PC-3 (cell line): ENCODE results near the gene MAML3. TPM values are rescaled to one million over a fixed set of nuclear protein-coding genes. Genes with fewer than 3 reads are reported as not detected.

Source experiments
- ATAC-seq: fragments of 200-7000 bp; cut with Tn5 transposase; 2 replicates; pipeline ENCODE4 v1.9.1; 2020; ENCODE audit warnings: mild to moderate bottlenecking, moderate library complexity
- BruUV-seq: library from RNA; stranded (reverse); fragments of 400-500 nt; replicated peaks from 2 replicates; lab custom pipeline; 2021; lab: Mats Ljungman, UMichigan
- CTCF ChIA-PET: fragments of 300-600 bp; sonication (Branson Sonifier 250); formaldehyde crosslinking; loops from one replicate; lab custom pipeline; 2022; ENCODE audit warnings: antibody characterized with exemption; lab: Charles Lee
- POLR2A ChIA-PET: fragments of 300-600 bp; sonication (Branson Sonifier 250); formaldehyde crosslinking; loops from one replicate; lab custom pipeline; 2022; ENCODE audit warnings: antibody characterized with exemption; ENCODE audit not compliant: unreplicated experiment; lab: Charles Lee
- DNase-seq: peaks from one replicate; pipeline ENCODE4 v3.0.0-alpha.2; 2015
- H2AFZ ChIP-seq: fragments of 300-600 bp; sonication (generic); 2 replicates; pipeline ENCODE4 v1.6.0; 2016; ENCODE audit warnings: antibody characterized with exemption, low read length
- H3F3A ChIP-seq: fragments of 300-600 bp; sonication (generic); one replicate; pipeline ENCODE4 v1.6.0; 2017; ENCODE audit warnings: antibody characterized with exemption, low read length, control low read depth, mild to moderate bottlenecking; ENCODE audit not compliant: unreplicated experiment
- H3K27ac ChIP-seq: fragments of 300-600 bp; sonication (generic); 2 replicates; pipeline ENCODE4 v1.5.1; 2016; ENCODE audit warnings: mild to moderate bottlenecking, low read length
- H3K27me3 ChIP-seq: fragments of 300-600 bp; sonication (generic); 2 replicates; pipeline ENCODE4 v1.6.1; 2016; ENCODE audit warnings: low read length, mixed read lengths
- H3K36me3 ChIP-seq: fragments of 300-600 bp; sonication (generic); 2 replicates; pipeline ENCODE4 v1.6.1; 2016; ENCODE audit warnings: low read depth, mixed run types, low read length, mixed read lengths
- H3K4me1 ChIP-seq: fragments of 300-600 bp; sonication (generic); 2 replicates; pipeline ENCODE4 v1.5.1; 2016; ENCODE audit warnings: low read length; ENCODE audit not compliant: insufficient read depth
- H3K4me2 ChIP-seq: fragments of 300-600 bp; sonication (generic); 2 replicates; pipeline ENCODE4 v1.6.0; 2016; ENCODE audit warnings: low read length
- H3K4me3 ChIP-seq: fragments of 300-600 bp; sonication (generic); 2 replicates; pipeline ENCODE4 v1.5.1; 2016; ENCODE audit warnings: mild to moderate bottlenecking, low read length, mixed read lengths
- H3K79me2 ChIP-seq: fragments of 300-600 bp; sonication (generic); 2 replicates; pipeline ENCODE4 v1.6.1; 2017; ENCODE audit warnings: low read length, mixed read lengths
- H3K9ac ChIP-seq: fragments of 300-600 bp; sonication (generic); 2 replicates; pipeline ENCODE4 v1.6.0; 2016; ENCODE audit warnings: mild to moderate bottlenecking, low read length
- H3K9me2 ChIP-seq: fragments of 300-600 bp; sonication (generic); replicated peaks from 2 replicates; pipeline ENCODE4 v1.6.1; 2016; ENCODE audit warnings: mixed run types, low read length, mixed read lengths
- H3K9me3 ChIP-seq: fragments of 300-600 bp; sonication (generic); 2 replicates; pipeline ENCODE4 v1.6.1; 2016; ENCODE audit warnings: low read length, mixed read lengths
- H4K20me1 ChIP-seq: fragments of 300-600 bp; sonication (generic); 2 replicates; pipeline ENCODE4 v1.6.1; 2016; ENCODE audit warnings: low read length, mixed read lengths
- CTCF ChIP-seq: fragments of 300-600 bp; sonication (generic); conservative IDR thresholded peaks from 2 replicates; pipeline ENCODE4 v1.5.1; 2017; ENCODE audit warnings: antibody characterized with exemption, low read depth, mild to moderate bottlenecking, low read length
- EZH2 ChIP-seq: fragments of 300-600 bp; sonication (generic); IDR thresholded peaks from one replicate; pipeline ENCODE4 v1.6.1; 2017; ENCODE audit warnings: antibody characterized with exemption, mild to moderate bottlenecking, low read length; ENCODE audit not compliant: unreplicated experiment
- EZH2phosphoT487 ChIP-seq: fragments of 300-600 bp; sonication (generic); IDR thresholded peaks from 2 replicates; pipeline ENCODE4 v1.6.1; 2018; ENCODE audit warnings: mild to moderate bottlenecking, antibody characterized with exemption, low read length, borderline replicate concordance
- intact Hi-C: fragments of 100-400 bp; cut with micrococcal nuclease; formaldehyde crosslinking; loops from 2 replicates; pipeline ENCODE4 v1.9.0; 2023
- total RNA-seq: library from RNA; depleted of rRNA; stranded (reverse); fragments of >200 nt; gene quantifications from 2 replicates; pipeline ENCODE4 v1.2.3, GENCODE V29; 2014

Gene MAML3
- total RNA-seq, 1 experiment from 2014 or later: 4.3 TPM

DNA sequence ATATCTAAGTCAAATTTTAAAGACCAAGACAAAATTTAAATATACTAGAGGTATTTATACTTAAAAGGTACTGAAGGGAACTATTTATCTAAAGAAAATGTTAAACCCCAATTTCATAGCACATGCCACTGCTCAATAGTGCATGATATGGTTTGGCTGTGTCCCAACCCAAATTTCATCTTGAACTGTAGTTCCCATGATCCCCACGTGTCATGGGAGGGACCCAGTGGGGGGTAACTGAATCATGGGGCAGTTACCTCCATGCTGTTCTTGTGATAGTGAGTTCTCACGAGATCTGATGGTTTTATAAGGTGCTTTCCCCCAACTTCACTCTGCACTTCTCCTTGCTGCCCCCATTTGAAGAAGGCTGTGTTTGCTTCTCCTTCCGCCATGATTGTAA is 32.3 kb downstream of the MAML3 start:
- Histone ChIP-seq H3K27me3 (no peaks in the 10 kb centered on the region), H2AFZ (no peak overlapping the region), H3K27ac (no peak overlapping the region), H3K9me3 (no peaks in the 10 kb centered on the region), H3F3A (no peaks in the 10 kb centered on the region), H3K9ac (no peak overlapping the region), H4K20me1 (no peaks in the 10 kb centered on the region), H3K36me3 (no peaks in the 10 kb centered on the region), H3K4me3 (no peak overlapping the region), H3K4me2 (no peak overlapping the region), H3K79me2 (no peaks in the 10 kb centered on the region), H3K4me1 (peaks cover 9% of the 10 kb centered on the region), H3K9me2 (no peaks in the 10 kb centered on the region)
- ATAC-seq (no peak), DNase-seq (no peak)
- POLR2A ChIA-PET: no interaction called here
- TF ChIP-seq EZH2: no peak
- no peak for TF ChIP-seq CTCF
- no peak for TF ChIP-seq EZH2phosphoT487
- no TSS peak for BruUV-seq
- intact Hi-C loops: no loop called here
- CTCF ChIA-PET: no interaction called here

DNA sequence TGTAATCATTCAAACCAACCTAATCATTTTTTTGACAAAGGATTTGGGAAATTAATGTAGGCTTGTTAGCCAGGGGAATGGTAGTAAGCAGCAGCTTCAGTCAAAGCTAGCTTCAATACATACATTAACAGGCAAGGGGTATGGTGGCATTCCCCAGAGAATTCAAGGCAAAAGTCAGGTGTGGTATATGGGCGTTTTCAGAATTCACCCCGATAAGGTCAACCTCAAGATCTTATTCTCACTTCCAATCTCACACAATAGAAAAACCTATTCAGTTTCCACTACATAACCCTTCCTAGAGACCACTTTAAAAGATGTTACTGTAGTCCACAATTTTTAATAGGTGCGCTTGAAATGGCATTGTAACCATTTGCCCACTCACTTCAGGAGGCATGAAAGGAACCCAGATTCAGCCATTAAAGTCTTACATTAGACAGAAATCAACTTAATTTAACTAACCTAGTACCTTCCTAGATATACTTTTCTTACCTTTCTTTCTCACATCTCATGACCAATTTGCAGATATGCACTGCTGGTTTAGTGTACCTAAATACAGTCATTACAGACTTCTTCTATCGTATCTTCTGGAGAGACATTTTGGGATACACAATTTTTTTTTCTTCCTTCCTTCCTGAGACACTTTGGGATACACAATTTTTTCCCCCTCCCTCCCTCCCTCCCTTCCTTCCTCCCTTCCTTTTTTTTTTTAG is 34.9 kb downstream of the MAML3 start:
- Histone ChIP-seq H3K4me3 (no peak overlapping the region), H3K9me3 (no peaks in the 10 kb centered on the region), H3K4me2 (no peak overlapping the region), H3K9ac (no peak overlapping the region), H4K20me1 (no peaks in the 10 kb centered on the region), H3K4me1 (peaks cover 13% of the 10 kb centered on the region), H3K79me2 (no peaks in the 10 kb centered on the region), H2AFZ (no peak overlapping the region), H3K9me2 (no peaks in the 10 kb centered on the region), H3K27ac (no peak overlapping the region), H3K27me3 (no peaks in the 10 kb centered on the region), H3F3A (no peaks in the 10 kb centered on the region), H3K36me3 (no peaks in the 10 kb centered on the region)
- ATAC-seq: no peak
- no peak for TF ChIP-seq EZH2
- no TSS peak for BruUV-seq
- intact Hi-C loops: no loop called here
- no peak for DNase-seq
- CTCF ChIA-PET: no interaction called here
- POLR2A ChIA-PET: no interaction called here

DNA sequence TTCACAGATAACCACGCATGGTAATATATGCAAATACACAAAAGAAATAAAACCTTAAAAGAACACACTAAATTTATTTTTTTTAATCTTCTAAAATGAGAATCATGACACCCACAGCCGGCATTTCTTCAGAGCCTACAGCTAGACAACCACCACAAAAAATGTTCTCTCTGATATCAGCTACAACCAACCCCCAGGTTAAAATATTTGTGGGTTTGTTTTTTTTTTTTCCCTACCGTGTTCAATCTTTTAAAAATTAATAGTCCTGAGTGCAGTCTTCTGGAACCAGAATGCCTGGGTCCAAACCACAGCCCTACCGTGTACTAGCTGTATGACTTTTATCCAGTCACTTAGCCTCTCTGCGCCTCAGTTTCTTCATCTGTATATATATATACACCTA is 36.0 kb downstream of the MAML3 start:
- H3K27ac ChIP-seq: no peak overlapping the region
- H3K4me1 ChIP-seq: peaks cover 13% of the 10 kb centered on the region
- no peaks in the 10 kb centered on the region for H3K27me3 ChIP-seq
- H3K9me3 ChIP-seq: no peaks in the 10 kb centered on the region
- H4K20me1 ChIP-seq: no peaks in the 10 kb centered on the region
- no peaks in the 10 kb centered on the region for H3F3A ChIP-seq
- DNase-seq (no peak), ATAC-seq (no peak)
- no peak for TF ChIP-seq EZH2
- intact Hi-C loops: no loop called here
- H3K4me3 ChIP-seq: no peak overlapping the region
- H2AFZ ChIP-seq: no peak overlapping the region
- no peak overlapping the region for H3K4me2 ChIP-seq
- no peaks in the 10 kb centered on the region for H3K79me2 ChIP-seq
- no peak overlapping the region for H3K9ac ChIP-seq
- POLR2A ChIA-PET: no interaction called here
- no peaks in the 10 kb centered on the region for H3K36me3 ChIP-seq
- BruUV-seq: no TSS peak
- no peaks in the 10 kb centered on the region for H3K9me2 ChIP-seq
- CTCF ChIA-PET: no interaction called here
